H1 (cell line): ENCODE results near the gene ARID1B. TPM values are rescaled to one million over a fixed set of nuclear protein-coding genes. Genes with fewer than 3 reads are reported as not detected.

Experiments
- CBX5 ChIP-seq: fragments of 300-800, 300-1000 bp; sonication (generic); IDR thresholded peaks from 2 replicates; pipeline ENCODE4 v1.7.1; 2016; ENCODE audit warnings: antibody characterized with exemption, low read length, low read depth
- CEBPB ChIP-seq: IDR thresholded peaks from 2 replicates; pipeline ENCODE4 v1.6.1; 2012; ENCODE audit warnings: low read depth, low read length
- EZH2 ChIP-seq: fragments of 200-600 bp; sonication (generic); IDR thresholded peaks from 2 replicates; pipeline ENCODE4 v1.7.1; 2012; ENCODE audit warnings: low read depth, mild to moderate bottlenecking, moderate library complexity, low read length, inconsistent platforms; ENCODE audit not compliant: severe bottlenecking
- SP4 ChIP-seq: IDR thresholded peaks from 2 replicates; pipeline ENCODE4 v1.6.1; 2012; ENCODE audit warnings: low read length, inconsistent platforms
- SUZ12 ChIP-seq: fragments of 200-600 bp; sonication (generic); IDR thresholded peaks from 2 replicates; pipeline ENCODE4 v1.6.1; 2012; ENCODE audit warnings: mild to moderate bottlenecking, inconsistent platforms, low read length, moderate library complexity, mixed read lengths
- polyA plus RNA-seq, 7 experiments: library from polyadenylated mRNA; depleted of rRNA in 3 of 7; stranded (reverse) in 5 of 7; unstranded in 2 of 7; fragments of >200 nt in 5 of 7; fragments of 200-250 nt in 2 of 7; gene quantifications; 1 replicate in 5 of 7; 2 replicates in 1 of 7; 4 replicates in 1 of 7; pipeline versions ENCODE4 v1.2.1 to v1.2.3, GENCODE V29; 2011 to 2013; ENCODE audit warnings: missing spikeins in 2 of 7, mixed read lengths in 2 of 7
- total RNA-seq: library from RNA; stranded (reverse); fragmentation: NEBNext Ultra II Directional; extraction: Animal tissue kit (Norgen Biotek cat#: 25700); gene quantifications from 2 replicates; pipeline ENCODE4 v1.2.1, GENCODE V29; 2021

The ARID1B gene
- total and polyA plus RNA-seq, 2 of the 8 experiments (the other 6 are each of a cell fraction or from before 2014, with no cell fraction given) = 24.3 to 70.3 TPM

GRCh38 chr6:156974830-156975261 lies 197.7 kb downstream of the ARID1B start (continued):
- no peak for TF ChIP-seq SUZ12
- no peak for TF ChIP-seq EZH2
- TF ChIP-seq CEBPB = no peak
- TF ChIP-seq CBX5 = no peak
- TF ChIP-seq SP4 = no peak
